Mucosa of descending colon (tissue), 3 donors: ENCODE results near the gene MTPN. TPM values are rescaled to one million over a fixed set of nuclear protein-coding genes. Genes with fewer than 3 reads are reported as not detected.

Source experiments
- ATAC-seq: fragments of 200-7000 bp; cut with Tn5 transposase; one replicate; pipeline ENCODE4 v1.9.1; 2020; ENCODE audit warnings: mild to moderate bottlenecking, moderate library complexity
- DNase-seq, 3 donors: peaks; one replicate each; pipeline ENCODE4 v3.0.0-alpha.2; 2020
- H3K36me3 ChIP-seq: fragments of 200-600 bp; one replicate; pipeline ENCODE4 v1.8.0; 2021; ENCODE audit warnings: low read depth, mild to moderate bottlenecking
- H3K4me1 ChIP-seq: fragments of 200-600 bp; one replicate; pipeline ENCODE4 v1.8.0; 2021; ENCODE audit warnings: low read depth, mild to moderate bottlenecking
- H3K4me3 ChIP-seq: fragments of 200-600 bp; one replicate; pipeline ENCODE4 v1.8.0; 2021; ENCODE audit warnings: mild to moderate bottlenecking
- H3K9me3 ChIP-seq: fragments of 200-600 bp; one replicate; pipeline ENCODE4 v1.8.0; 2021; ENCODE audit warnings: mild to moderate bottlenecking
- CTCF ChIP-seq: fragments of 200-600 bp; IDR thresholded peaks from one replicate; pipeline ENCODE4 v1.8.0; 2022; ENCODE audit warnings: antibody characterized with exemption, mild to moderate bottlenecking
- intact Hi-C, 2 donors: fragments of 100-400 bp; cut with DNase I in 1 of 2; cut with micrococcal nuclease in 1 of 2; formaldehyde crosslinking; loops; one replicate each; pipeline versions ENCODE4 v1.11.0 to v1.11.1; 2022; cut with DNase I, micrococcal nuclease
- total RNA-seq, 3 donors: library from RNA; stranded (reverse); fragmentation: NEBNext Ultra II Directional in 2 of 3; extraction: Animal tissue kit (Norgen Biotek cat#: 25700) in 2 of 3; gene quantifications; one replicate each; pipeline versions ENCODE4 v1.2.1 to v1.2.4, GENCODE V29; 2021 to 2023
- donor health status: DM: no; HTN: no; CAD: no; lungs with moderate emphysema.
- donor health status: DM: no; HTN: no; CAD: no.
- donor health status: DM: no; HTN: yes; CAD: no.

MTPN gene
- total RNA-seq, 3 donors from 2014 or later = 93.1 to 97.9 (median 97.0) TPM

- no peak for DNase-seq
- Histone ChIP-seq H3K9me3 (no peaks in the 10 kb centered on the region), H3K4me3 (no peak overlapping the region), H3K36me3 (no peaks in the 10 kb centered on the region), H3K4me1 (no peaks in the 10 kb centered on the region)
- no peak for TF ChIP-seq CTCF
- intact Hi-C loops = no loop called here
- ATAC-seq = no peak
Observed at GRCh38 chr7:135898226-135898625, 78.9 kb downstream of the MTPN start.

DNA sequence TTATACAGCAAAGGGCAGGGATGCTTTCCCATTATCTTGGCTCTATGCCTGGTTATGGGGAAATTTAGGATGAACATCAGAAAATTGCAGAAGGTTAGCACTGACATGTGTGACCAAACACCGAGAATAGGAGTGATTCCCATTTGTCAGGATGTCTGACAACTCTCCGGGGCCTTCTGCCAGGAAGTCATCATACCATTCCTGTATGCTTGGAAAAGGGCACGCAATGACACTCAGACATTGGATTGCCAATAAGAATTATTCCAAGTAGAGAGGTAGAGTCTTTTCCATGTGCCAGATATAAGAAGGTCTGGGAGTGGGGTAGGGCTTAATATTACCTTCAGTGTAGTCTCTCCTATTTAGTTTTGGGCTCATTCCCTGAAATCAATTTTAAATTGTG, 82.3 kb downstream of the MTPN start:
- Histone ChIP-seq H3K4me3 (no peak overlapping the region), H3K36me3 (no peaks in the 10 kb centered on the region), H3K4me1 (no peaks in the 10 kb centered on the region), H3K9me3 (no peaks in the 10 kb centered on the region)
- ATAC-seq (no peak), DNase-seq (no peak)
- TF ChIP-seq CTCF = no peak
- intact Hi-C loops = no loop called here

DNA sequence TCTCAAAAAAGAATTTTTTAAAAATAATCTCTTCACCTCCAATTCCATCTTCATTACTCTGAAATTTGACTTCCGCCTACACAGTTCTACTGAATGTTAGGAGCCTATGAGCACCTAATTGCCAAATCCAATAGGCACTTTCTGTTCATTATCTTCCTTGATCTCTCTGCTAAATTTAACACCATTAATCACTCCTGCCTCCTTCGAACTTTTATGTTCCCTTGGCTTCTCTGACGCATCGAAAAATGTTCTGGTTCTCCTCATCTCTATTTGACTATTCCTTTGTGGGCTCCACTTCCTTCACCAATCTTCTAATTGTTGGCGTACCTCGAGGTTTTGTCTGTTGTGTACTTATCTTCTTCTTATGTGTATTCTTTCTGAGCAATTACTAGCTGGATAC, 87.3 kb downstream of the MTPN start:
- intact Hi-C loops = no loop called here
- no peaks in the 10 kb centered on the region for H3K36me3 ChIP-seq
- H3K4me1 ChIP-seq = no peaks in the 10 kb centered on the region
- DNase-seq (no peak), ATAC-seq (no peak)
- no peak overlapping the region for H3K4me3 ChIP-seq
- TF ChIP-seq CTCF = no peak
- no peaks in the 10 kb centered on the region for H3K9me3 ChIP-seq

GRCh38 chr7:135888740-135889139, 88.4 kb downstream of the MTPN start:
- H3K4me1 ChIP-seq = no peaks in the 10 kb centered on the region
- TF ChIP-seq CTCF = no peak
- H3K4me3 ChIP-seq = no peak overlapping the region
- ATAC-seq (no peak), DNase-seq (no peak)
- intact Hi-C loops = no loop called here
- no peaks in the 10 kb centered on the region for H3K36me3 ChIP-seq
- H3K9me3 ChIP-seq = no peaks in the 10 kb centered on the region

GRCh38 chr7:135886345-135887132, 90.6 kb downstream of the MTPN start:
- no peak for TF ChIP-seq CTCF
- Histone ChIP-seq H3K9me3 (no peaks in the 10 kb centered on the region), H3K4me3 (no peak overlapping the region), H3K4me1 (no peaks in the 10 kb centered on the region), H3K36me3 (no peaks in the 10 kb centered on the region)
- intact Hi-C loops = no loop called here
- no peak for ATAC-seq
- DNase-seq = no peak
